ENCODE data around the gene CERS4.
"Not testable (repeated sequence)": the region's sequence is repeated elsewhere in the genome, so short reads cannot be mapped to it uniquely, and the experiment has no call there.

Gene CERS4

GRCh38 chr19:8210421-8211101 is 1.4 kb downstream of the CERS4 start:
- no peak for FAIRE-seq

GRCh38 chr19:8212212-8212611 is 3.0 kb downstream of the CERS4 start:
- no peak for FAIRE-seq

DNA sequence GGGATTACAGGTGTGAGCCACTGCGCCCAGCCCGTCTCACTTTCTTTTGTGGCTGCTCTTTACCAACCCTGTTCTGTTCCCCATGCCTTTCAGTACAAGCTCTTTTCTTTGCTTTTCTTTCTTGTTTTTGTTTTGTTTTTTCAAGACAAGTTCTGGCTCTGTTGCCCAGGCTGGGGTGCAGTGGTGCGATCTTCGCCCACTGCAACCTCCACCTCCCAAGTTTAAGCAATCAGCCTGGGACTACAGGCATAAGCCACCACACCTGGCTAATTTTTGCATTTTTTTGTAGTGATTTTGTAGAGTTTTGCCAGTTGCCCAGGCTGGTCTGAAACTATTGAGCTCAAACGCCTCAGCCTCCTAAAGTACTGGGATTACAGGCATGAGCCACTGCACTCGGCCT is 3.7 kb downstream of the CERS4 start:
- FAIRE-seq, result no peak

DNA sequence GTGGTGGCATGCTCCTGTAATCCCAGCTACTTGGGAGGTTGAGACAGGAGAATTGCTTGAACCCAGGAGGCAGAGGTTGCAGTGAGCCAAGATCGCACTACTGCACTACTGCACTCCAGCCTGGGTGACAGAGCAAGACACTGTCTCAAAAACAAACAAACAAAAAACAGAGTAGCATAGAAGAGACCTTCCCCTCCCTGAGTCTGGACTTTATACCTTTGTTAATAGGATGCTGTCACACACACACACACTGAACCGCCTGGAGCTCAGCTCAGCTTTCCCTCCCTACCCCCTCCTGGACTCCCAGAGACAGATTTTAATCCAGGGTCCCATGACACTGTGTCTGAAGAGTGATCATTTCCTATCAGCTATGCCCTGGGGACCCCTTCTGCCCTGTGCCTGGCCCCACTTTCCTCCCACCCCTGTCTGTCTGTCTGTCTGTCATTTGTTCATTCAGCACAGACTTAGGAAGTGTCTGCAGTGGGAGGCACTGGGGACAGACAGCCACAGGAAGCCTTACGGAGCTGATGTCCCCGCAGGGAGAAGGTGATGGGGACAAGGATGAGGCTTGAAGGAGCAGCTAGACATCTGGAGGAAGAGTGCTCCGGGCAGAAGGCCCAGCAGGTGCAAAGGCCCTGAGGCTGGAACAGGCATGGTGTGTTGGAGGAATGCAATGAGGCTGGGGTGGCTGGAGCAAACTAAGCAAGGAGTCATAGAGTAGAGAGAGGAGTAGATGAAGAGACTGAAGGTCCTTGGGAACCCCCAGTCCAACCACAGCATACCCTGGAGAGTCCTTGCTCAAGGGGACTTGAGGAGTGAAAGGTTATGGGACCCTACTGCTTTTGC is 4.9 kb downstream of the CERS4 start:
- FAIRE-seq, result no peak

DNA sequence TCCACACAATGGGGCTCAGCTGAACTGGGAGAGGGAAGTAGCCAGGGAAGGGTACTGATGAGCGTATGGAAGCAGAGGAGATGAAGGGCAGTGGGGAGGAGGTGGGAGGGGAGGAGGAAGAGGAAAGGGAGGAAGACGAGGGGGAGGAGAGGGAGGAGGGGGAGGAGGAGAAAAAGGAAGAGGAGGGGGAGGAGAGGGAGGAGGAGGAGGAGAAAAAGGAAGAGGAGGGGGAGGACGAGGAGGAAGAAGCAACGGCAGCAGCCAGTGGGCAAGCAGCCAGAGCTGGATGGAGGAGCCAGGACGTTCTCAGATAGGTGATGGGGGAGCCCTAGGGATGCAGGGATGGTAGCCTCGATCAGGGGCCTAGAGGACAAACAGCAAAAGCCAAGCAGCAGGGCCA is 5.6 kb downstream of the CERS4 start:
- no peak for FAIRE-seq

DNA sequence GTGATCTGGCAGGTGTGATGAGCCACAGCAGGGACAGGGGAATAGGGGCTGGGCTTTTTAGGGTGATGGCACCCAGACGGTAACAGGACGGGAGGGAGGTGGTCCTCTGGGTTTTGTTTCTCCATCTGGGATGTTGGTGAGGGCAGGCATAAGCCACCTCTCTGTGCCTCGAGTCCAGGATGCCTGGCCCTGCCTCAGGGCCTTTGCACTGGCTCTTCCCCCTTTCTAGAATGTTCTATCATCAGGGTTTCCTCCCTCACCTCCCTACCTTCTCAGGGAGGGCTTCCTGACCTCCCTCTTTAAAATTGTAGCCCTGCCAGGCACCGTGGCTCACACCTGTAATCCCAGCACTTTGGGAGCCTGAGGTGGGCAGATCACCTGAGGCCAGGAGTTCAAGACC is 6.6 kb downstream of the CERS4 start:
- no peak for FAIRE-seq

DNA sequence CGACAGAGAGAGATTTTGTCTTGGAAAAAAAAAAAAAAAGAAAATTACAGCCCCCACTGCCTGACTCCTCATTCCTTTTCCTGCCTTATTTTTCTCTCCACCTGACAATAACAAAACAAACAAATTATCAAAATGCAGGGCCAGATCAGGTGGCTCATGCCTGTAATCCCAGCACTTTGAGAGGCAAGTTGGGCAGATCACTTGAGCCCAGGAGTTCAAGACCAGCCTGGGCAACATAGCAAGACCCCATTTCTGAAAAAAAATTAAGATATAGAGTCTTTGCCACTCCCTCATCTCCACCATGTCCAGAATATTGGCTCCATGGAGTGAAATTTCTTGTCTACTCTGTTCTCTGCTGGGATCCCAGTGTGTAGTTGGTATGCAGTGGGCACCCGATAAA is 7.2 kb downstream of the CERS4 start:
- FAIRE-seq, result no peak

DNA sequence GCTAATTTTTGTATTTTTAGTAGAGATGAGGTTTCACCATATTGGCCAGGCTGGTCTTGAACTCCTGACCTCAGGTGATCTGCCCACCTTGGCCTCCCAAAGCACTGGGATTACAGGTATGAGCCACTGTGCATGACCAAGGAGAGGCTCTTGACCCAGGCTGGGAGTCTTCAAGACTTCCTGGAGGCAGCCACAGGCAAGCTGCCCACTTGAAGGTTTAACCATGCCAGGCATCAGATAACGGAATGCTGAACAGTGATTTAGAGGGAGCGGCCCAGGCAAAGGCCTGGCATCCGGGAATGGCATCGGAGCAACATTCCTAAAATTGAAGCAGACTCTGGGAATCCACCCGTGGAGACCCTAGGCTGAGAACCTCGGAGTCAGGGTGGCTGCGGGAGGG is 9.0 kb downstream of the CERS4 start:
- FAIRE-seq, result not testable (repeated sequence)

- no peak for FAIRE-seq
Measured at GRCh38 chr19:8220481-8220880, 11.3 kb downstream of the CERS4 start.

- FAIRE-seq, result no peak
Measured at GRCh38 chr19:8221161-8221560, 12.0 kb downstream of the CERS4 start.

DNA sequence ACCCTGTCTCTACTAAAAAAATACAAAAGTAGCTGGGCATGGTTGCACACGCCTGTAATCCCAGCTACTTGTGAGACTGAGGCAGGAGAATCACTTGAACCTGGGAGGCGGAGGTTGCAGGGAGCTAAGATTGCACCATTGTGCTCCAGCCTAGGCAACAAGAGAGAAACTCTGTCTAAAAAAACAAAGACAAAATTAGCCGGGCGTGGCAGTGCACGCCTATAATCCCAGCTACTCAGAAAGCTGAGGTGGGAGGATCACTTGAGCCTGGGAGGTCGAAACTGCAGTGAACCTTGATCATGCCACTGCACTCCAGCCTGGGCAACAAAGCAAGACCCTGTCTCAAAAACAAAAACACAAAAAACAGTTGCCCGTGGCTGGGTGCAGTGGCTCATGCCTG is 14.3 kb downstream of the CERS4 start:
- not testable (repeated sequence) for FAIRE-seq

GRCh38 chr19:8224394-8225145 is 15.4 kb downstream of the CERS4 start:
- FAIRE-seq, result no peak

DNA sequence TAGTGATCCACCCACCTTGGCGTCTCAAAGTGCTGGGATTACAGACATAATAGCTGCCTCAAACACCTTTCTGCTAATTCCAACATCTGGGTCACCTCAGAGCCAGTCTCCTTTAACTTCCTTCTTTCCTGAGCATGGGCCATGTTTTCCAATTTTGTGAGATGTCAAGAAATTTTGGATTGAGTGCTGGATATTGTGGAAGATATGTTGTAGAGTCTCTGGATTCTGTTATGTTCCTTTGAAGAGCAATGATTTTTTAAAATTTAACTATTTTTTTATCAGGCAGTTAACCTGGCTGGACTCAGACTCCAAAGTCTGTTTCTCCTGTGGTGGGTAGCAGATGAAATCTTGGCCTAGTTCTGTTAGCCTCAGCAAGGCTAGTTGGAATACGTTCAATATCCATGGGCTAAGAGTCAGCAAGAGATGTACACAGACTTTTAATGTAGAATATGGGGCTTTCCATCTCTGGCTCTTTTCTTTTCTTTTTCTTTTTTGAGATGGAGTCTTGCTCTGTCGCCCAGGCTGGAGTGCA is 22.0 kb downstream of the CERS4 start:
- FAIRE-seq, result no peak

- no peak for FAIRE-seq
Measured at GRCh38 chr19:8233370-8233769, 24.2 kb downstream of the CERS4 start.

GRCh38 chr19:8237026-8237425 is 27.9 kb downstream of the CERS4 start:
- no peak for FAIRE-seq

- FAIRE-seq, result no peak
Measured at GRCh38 chr19:8238251-8238650, 29.1 kb downstream of the CERS4 start.

GRCh38 chr19:8239528-8240273 is 30.5 kb downstream of the CERS4 start:
- FAIRE-seq, result no peak

DNA sequence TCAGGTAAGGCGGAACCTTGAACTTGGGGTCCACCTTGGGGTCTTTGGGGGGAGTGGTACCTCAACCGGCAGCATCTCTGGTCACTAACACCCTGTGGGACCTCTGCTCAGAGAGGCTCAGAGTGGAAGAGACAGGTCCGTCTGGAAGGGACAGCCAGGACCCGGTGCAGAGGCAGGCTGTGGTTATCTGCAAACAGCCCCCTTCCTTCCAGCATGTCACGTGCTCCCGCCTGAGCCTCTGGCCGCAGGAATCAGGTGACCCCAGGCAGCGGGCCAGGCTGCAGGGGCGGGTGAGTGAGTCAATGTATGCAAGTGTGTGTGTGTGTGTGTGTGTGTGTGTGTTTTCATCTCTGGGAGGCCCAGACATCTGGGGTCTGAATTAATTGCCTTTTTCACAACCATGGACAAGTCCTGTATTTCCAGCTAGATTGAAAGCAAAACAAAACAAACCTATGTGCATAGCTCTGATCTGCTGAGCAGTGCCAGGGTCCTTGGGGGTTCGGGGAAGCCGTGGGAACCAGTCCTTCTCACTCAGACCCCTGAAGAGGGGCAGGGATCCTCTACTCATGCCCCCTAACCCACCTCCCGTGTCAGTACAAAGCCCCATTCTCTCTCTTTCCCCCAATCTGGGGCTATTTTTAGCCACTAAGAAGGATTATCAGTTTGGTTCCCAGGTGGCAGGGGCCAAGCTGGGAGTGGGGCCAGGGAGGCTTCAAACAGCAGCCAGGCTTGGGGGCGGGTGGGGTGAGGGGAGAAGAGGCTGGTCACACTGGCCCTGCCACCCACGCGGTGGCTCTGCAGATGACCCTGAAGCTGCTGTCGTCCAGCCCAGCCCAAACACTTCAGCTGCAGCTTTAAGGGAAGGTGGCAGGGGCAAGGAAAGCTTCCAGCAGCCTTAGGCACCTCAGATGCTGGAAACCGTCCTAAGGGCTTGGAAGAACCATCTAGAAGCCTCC is 31.4 kb downstream of the CERS4 start:
- no peak for FAIRE-seq

DNA sequence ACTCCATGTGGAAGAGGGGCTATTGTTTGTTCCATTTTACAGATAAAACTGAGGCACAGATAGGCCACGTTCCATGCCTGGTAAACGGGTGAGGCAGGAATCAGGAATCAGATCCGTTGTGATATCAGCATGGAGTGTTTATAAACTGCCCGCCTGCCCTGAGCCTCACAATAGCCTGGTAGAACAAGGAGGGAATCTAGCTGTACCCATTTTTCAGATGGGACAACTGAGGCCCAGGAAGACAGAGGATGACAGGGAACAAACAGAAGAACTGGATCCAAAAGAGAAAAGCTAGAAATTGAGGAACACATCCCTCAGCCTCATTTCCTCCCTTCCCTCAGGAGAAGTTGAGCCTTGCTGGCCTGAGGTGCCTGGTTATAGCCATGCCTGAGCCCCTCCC is 32.5 kb downstream of the CERS4 start:
- no peak for FAIRE-seq

- no peak for FAIRE-seq
Measured at GRCh38 chr19:8242211-8242821, 33.1 kb downstream of the CERS4 start.

GRCh38 chr19:8243146-8243545 is 34.0 kb downstream of the CERS4 start:
- no peak for FAIRE-seq
